Measurements from ENCODE around the gene C5orf22. TPM values are rescaled to one million over a fixed set of nuclear protein-coding genes. Genes with fewer than 3 reads are reported as not detected.
"Not testable (repeated sequence)": the region's sequence is repeated elsewhere in the genome, so short reads cannot be mapped to it uniquely, and the experiment has no call there.

Gene C5orf22
- total RNA-seq (2014; rRNA removed) = 25.7 and 34.2 TPM in 2 replicates
- polyA plus RNA-seq (2012) = 11.1 TPM

DNA sequence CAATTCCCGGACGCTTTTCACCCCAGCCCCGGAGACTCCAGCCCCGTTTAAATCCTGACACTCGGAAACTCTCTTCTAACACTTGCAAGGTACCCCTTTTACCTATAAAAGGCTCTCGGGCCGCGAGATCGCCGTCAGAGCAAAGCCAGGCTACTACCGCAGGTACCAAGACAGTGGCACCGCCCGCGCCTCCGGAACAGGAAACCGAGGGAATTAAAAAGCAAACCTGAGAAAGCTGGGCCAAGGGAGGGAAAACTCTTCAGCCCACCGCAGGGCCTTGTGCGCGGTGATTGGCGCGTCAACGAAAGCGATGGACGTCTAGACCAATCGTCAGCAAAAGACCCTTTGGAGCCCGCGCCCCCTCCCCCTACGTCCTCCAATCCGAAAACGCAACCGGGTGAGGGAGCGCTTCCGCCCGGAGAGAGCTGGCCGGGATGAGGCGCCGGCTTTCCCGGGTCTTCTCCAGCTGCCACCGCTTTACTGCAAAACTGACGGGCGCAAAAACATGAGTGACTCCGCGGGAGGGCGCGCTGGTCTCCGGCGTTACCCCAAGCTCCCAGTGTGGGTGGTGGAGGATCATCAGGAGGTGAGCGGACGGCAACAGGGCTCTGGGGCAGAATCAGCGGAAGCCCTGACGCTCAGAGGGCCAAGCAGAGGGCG is at the start of gene C5orf22, which contains the start of gene DROSHA:
C5orf22 (plus strand) TSS at position 414 of the 660 bp plus-strand sequence; CDS start at position 506, 92 bp downstream.
DROSHA (minus strand) TSS at position 206 of the 660 bp plus-strand sequence. CDS start 3,034 bp downstream, outside the sequence.
- peak; percentile 95 for DNase-seq (ENCODE audit: low read depth)

DNA sequence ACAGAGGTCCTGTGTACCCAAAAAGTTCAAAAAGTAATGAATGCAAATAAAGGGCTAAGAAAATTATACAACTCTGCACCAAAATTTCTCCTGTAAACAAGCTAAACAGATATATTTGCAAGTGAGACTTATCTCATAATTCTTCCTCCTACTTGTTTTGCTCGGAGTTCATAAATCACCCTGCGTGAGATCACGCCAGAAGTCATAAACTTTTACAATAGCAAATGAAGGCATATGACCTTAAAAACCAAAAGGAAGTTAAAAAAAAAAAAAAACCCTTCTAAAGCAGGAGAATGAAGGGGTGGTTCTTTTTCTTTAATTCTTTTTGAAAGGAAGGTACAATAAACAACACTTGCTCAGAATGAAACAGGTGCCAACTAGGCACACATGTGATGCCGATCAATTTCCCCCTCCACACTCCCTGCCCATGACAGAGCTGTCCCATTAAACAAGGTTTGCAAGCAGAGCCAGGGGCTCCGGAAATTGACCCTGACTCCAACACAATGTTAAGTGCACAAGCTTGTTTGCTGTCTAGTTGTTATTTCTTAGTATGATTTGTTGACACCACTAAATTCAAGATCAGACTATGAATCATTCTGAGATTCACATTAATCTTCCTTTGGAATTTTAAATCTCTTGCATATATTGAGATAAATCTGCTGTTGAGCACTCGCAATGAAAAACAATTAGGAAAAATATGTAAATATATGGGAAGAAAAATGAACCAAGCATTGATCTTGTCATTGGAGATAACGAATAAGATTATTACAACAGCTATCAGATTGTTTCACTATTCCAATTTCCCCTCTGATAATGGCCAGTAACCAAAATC is 46.5 kb upstream of the C5orf22 start:
- no peak for DNase-seq (ENCODE audit: low read depth)

DNA sequence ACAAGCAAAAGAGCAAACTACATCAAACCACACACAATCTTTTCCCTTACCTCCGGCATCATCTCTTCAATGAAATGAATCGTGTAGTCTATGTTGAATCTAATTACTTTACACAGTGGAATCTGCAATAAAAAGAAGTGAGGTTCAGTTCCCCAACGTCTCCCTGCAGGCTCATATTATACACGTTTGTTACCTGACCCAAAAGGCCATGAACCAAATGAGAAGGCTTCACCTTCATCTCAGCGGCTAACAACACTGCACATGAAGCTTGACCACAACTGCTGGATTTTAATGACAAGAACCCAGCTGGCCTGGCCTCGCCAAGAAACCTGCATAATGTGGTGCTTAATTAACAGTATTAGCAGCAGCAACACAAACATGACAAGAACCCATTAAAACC is 45.7 kb upstream of the C5orf22 start:
- DNase-seq (ENCODE audit: low read depth) = no peak

DNA sequence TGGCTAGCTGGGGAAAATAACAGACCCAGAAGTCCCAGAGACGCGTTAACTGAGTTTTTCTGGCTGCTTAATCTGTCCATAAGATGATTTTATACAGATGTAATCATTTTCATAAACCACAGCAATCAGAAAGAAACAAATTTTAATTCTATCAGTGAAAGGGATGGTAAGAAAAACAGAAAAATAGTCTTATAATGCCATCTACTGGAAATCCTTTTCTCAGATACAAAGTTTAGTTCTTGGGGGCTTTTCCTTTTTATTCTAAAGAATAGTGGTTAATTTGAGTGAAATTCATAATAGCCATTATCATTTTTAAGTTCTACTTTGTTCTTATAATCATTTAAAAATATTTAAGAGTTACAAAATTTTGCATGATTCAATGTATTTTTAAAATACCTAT is 44.6 kb upstream of the C5orf22 start:
- DNase-seq (ENCODE audit: low read depth) = no peak

DNA sequence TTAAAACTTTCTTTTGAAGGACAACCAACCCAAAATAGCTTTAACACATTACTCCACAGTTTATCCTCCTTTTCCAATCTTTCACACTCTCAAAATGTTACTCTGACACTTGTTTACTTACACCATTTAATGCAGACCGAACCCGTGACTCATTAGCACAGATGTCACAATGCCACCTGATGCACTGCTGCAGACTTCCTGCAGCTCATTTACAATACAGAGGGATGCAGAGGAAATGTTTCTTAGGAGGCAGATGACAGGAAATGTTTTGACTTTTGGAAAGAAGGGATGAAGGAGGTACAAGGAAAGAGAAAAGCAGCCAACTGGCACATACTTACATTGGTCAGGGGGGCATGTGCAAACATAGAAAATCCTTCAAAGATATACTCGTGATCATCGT is 39.2 kb upstream of the C5orf22 start:
- peak; percentile 51 for DNase-seq (ENCODE audit: low read depth)

DNA sequence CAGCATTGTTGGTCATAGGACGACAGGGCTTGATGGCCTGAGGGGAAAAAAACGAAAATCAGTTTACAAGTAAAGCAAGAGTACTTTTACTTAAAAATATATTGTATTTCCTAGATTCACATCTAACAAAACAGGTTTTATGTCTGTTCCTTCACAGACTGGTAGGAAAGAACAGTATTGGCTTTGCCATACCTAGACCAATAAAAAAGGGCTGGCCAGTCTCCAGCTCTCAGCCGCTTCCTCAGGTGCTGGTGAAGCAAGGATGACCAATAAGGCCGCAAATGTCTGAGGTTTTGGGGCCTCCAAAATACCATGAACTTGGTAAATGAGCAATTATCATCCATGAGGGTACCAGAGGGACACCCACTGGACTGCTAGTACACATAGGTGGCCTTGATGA is 36.8 kb upstream of the C5orf22 start:
- no peak for DNase-seq (ENCODE audit: low read depth)

DNA sequence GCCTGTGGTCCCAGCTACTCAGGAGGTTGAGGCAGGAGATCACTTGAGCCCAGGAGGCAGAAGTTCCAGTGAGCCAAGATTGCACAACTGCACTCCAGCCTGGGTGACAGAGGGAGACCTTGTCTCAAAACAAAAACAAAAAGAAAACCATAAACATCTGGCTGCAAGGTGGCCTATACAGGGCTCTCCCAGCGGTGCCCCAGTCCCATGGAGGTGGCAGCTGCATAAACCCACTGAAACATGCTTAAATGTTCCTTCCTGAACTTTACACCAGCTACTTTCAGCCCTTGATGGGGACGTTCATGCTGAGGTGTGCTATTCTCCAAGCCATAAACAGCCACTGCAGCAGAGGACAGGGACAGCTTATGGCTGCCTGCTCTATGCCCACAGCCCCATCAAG is 35.8 kb upstream of the C5orf22 start:
- no peak for DNase-seq (ENCODE audit: low read depth)

DNA sequence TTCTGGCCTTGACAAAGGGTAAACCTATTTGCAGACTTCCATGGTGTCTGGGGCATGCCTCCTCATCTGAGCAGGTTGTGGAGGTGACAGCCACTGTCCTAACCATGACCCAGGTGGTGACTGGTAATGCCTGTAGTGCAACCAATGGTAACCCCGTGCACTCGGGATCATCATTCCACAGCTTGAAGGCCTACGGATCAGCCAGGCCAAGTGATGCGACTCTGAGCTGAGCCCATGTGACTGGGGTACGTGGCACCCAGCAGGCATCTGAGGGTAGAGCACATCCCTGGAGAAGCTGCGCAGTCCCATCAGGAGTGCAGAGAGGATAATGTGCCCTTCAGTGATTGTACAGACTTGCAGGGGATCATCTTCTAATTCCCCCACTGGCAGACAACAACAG is 35.2 kb upstream of the C5orf22 start:
- no peak for DNase-seq (ENCODE audit: low read depth)

DNA sequence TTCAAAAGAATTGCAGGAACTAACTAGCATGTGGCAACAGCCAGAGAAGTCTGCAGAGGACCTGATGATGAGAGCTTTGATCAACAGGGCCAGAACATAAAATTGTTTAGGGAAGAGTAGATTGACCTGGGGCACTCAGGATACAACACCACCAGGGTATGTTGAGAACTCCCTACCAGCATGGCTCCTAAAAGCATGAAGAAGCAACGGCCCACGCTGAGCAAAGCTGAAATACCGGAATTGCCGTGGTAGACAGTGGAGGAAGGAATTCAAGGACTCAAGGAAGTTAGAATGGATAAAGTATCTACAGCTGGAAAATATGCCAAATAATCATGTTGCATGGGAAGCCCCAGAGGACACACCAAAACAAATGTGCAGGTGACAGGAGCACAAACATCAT is 31.8 kb upstream of the C5orf22 start:
- DNase-seq (ENCODE audit: low read depth) = no peak

DNA sequence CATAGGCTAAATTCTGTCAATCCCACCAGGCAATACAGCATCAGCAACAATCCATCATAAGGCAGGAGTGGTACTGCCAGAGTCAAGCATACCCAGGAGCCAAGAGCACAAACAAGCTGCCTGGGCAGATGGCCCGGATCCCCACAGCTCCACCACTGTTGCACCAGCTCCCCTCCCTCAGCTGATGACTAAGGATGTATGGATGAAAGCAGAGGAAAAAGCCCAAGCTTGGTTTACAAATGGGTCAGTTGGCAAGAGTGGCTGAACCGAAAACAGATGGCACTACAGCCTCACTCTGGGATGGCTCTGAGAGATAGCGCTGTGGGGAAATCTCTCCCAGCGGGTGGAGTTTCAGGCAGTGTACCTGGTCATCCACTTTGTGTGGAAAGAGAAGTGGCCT is 29.6 kb upstream of the C5orf22 start:
- DNase-seq (ENCODE audit: low read depth) = no peak

DNA sequence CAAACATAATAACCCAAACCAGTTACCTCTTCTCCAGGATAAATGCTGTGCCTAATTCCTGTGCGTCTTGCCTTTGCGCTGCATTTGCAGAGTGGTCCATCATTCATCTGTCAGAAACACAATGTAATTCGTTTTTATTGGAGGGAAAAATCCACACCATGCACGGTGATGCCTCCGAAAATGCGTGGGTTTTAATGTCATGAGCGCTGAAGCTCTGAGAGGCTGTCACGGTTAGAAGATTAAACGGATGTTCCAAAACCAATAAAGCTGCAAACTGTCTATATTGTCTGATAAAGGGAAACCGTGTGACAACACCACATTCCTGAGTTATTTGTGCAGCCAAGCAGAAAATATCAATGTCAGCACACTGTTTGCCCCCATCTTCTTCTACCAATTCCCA is 27.6 kb upstream of the C5orf22 start:
- DNase-seq (ENCODE audit: low read depth) = no peak

DNA sequence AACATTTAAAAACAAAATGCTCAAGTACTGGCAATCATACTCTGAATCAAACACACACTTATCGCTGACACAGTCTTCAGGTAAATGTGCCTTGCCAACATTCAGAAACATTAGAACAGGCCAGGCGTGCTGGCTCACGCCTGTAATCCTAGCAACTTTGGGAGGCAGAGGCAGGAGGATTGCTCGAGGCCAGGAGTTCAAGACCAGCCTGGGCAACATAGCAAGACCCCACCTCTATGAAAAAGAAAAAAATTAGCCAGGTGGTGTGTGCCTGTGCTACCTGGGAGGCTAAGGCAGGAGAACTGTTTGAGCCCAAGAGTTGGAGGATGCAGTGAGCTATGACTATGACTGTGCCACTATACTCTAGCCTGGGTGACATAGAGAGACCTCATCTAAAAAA is 20.8 kb upstream of the C5orf22 start:
- no peak for DNase-seq (ENCODE audit: low read depth)

DNA sequence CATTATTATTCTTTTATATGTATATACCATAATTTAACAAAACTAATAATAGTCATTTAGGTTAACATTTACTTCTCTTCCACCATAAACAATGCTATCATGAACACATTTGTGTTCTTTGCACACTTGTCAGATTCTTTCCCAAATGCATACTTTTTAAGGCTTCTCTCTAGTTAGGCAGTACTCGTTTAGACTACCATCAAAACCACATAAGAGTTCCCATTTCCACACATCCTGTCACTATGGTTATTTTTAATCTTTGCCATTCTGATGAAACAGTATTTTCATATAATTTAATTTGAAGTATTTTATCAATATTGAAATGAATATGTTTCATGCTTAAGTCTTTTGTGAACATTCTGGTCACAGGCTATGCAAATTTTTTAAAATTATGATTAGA is 15.3 kb upstream of the C5orf22 start:
- DNase-seq (ENCODE audit: low read depth) = no peak

DNA sequence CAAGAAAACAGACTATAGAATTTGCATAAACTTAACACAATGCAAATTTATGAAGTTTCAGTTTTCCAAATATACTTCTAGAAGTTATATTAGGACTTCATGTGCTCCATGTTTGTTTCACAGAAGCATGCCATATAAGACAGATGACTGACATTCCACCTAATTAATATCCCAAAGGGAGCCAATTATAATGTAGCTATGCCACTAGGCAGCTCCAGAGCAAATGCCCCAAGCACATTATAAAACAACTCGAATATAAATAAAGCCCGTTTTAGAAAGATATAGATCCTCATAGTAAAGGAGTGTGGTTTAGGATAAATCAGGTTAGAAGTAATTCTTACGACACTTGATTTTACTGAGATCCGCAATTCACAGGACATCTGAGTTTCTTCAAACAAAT is 9.1 kb upstream of the C5orf22 start:
- DNase-seq (ENCODE audit: low read depth) = no peak

DNA sequence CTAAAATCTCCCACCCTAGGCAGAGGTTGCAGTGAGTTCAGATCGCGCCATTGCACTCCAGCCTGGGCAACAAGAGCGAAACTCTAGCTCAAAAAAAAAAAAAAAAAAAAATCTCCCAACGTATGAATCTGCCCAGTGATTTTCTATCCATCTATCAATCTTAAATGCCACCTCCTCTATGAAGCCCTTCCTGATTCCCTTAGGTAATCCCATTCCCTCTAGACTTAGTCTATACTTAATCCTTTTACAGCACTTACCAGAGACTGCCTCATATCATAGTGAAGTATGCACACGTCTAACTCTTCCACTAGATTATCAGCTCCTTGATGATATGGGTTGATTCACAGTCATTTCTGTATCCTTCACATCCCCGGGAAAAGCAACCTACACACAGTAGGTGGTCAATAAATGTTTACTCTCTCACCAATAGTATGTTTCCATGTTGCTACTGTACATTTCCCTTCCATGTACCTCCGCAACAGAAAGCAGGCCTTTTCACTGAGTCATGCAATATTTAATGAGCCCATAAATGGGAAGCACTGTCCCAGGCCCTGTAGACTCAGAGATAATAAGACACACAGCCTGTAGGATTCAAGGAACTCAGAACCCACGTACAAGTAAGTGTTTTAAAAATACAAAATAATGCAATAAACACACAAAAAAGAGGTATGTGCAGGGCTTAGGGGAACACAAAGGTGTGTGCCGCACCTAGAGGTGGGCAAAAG is 1.4 kb upstream of the C5orf22 start:
- no peak for DNase-seq (ENCODE audit: low read depth)

DNA sequence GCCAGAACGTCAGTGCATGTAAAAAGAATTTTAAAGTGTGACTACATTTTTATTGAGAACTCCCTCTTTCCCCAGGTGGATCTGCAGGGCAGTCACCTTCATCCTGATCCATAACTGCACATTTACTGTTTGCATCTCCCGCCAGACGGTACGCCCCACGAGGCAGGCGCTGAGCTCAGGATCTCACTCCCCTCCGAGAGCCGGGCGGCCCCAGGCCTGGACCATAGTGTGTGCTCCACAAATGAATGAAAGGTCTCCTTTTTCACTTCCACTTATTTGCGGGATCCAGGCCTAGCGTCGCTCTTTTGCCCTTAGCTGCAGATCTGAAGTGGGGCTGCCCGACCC is 586 bp upstream of the C5orf22 start:
- peak; percentile 15 for DNase-seq (ENCODE audit: low read depth)

DNA sequence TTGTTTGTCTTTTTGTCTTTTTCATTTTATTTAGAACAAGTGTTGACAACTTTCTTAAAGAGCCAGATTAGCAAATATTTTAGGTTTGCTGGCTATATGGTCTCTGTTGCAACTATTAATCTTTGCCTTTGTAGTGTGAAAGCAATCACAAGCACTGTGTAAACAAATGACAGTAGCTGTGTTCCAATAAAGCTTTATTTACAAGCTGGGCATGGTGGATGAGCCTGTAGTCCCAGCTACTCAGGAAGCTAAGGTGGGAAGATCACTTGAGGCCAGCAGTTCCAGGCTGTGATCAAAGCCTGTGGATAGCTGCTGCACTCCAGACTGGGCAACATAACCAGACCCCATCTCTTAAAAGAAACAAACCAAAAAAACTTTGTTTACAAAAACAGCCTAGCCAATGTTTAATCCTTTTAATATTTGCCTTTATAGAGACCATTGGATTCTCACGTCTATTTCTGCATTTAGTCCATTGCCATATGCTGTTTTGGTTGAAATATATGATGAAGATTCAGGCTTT is 2.5 kb downstream of the C5orf22 start:
- no peak for DNase-seq (ENCODE audit: low read depth)

DNA sequence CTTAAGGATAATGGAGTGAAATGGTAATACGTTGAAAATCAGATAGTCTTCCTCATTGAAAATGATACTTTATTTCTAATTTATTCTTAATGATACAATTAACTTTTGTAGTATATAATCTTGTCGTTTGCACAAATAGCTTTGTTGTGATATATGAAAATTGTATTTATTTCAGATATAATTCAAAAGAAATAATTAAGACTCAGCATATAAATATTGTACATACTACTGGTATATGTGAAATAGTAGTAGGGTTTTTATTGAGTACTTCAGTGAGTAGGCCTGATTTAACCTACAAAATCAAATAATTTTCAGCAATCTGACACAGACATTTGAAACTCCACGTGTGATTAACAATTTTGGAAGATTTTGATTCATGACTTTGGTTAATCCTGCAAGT is 4.8 kb downstream of the C5orf22 start:
- no peak for DNase-seq (ENCODE audit: low read depth)

DNA sequence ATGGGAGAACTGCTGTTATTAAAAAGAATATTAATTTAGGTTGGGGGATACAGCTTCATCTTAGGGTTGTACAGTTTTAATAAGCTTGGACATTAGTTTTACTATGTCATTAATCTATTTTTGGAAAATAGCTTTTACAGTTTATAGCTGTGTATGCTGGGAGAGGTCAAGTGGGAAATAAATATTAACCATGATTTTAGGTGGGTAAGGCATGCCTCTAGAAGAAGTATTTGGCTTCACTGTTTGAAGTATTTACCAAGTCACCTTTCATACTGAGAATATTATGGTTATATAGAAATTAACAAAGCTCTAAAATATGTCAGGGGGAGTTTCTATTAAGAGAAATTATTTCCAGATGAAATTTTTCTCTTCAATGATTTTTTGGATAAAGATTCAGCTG is 5.2 kb downstream of the C5orf22 start:
- DNase-seq (ENCODE audit: low read depth) = no peak

DNA sequence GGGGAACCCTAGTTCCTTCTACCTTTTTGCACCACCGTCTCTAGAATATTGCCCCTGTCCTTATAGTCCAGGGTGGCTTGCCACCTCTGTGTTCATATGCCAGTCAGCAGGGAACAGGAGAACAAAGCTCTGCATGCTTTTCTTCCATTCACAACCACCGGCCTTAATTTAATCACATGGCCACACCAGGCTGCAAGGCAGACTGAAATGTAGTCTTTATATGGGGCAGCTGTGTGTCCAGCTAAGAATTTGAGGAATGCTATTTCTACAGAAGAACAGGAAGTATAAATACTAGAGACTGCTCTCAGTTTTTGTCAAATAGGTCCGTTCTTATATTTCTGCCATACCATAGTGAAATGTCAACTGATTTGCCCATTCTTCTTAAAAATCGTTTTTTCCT is 5.8 kb downstream of the C5orf22 start:
- peak; percentile 11 for DNase-seq (ENCODE audit: low read depth)

DNA sequence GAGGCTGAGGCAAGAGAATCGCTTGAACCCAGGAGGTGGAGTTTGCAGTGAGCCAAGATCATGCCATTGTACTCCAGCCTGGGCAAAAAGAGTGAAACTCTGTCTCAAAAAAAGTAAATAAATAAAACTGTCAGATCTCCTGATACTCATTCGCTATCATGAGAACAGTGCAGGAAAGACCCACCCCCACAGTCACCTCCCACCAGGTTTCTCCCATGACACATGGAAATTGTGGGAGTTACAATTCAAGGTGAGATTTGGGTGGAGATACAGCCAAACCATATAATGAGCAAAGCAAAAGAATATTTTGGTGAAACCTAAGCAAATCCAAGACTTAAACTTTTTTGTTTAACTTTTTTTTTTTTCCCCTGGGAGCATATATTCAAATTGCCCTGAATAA is 17.0 kb downstream of the C5orf22 start:
- not testable (repeated sequence) for DNase-seq (ENCODE audit: low read depth)

DNA sequence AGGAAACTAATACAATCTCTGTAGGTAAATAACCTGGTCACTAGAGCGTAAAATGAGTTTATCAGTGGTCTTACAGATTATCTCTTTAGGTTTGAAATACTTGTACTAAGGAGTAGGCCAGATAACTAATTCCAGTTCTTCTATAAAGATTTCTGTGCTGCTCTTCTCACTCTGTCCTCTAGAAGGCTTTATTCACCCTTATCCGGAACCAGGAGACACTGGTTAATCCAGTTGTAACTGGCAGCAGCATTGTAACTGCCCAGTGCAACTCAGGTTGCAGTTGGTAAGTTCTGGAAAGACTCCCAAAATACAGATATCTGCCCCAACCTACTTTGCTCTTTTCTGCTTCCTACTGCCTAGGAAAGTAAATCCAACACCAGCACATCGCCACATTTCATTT is 19.8 kb downstream of the C5orf22 start:
- DNase-seq (ENCODE audit: low read depth) = no peak
